ENCODE measurements around the gene ATP8A2.

Gene ATP8A2

DNA sequence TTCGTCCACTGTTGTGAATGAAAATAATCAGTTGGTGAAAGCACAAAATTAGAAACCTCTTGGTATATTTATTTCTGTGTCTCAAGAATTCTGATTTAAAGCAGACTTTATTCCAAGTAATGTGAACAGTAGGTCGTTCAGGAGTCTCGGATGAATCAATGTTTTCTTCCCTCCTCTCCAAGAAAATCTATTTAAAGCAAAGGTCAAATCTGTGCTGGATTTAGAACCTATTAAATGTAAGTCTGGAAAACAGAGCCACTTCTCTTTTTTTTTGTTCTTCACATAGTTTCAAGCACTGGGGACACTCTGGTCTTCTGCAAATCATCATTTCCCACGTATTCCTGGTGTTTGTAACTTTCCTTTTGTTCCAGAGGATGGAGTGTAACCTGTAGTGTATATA is 312.7 kb downstream of the ATP8A2 start:
- DNase-seq (ENCODE audit: low spot score), result no peak

DNA sequence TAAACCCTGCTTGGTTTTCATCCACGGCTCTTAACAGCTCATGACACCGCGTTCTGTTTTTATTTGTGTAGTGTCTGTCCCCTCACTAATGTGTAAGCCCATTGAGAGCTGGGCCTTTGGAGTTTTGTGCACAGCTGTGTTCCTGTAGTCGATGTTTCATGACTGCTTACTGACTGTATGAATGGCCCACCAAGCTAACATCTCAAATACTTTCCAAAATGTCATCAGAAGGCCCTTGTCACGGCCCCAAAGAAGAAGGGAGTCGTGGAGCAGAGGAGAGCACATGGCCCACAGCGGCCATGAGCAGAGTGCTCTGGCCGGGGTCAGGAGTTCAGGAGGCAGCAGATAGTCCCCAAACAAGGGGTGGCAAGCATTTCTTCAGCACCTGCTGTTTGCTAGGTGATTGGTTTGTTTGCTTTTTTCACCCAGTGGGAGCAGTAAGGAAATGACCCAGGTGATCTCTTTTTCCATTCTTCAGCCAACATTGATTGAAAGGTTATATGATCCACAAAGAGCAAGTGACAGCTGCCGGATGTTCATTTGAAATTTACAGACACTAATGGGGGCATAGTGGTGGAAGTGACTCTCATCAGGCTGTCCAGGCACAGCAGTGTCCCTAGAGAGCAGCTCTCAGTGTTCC is 315.2 kb downstream of the ATP8A2 start:
- no peak for DNase-seq (ENCODE audit: low spot score)

DNA sequence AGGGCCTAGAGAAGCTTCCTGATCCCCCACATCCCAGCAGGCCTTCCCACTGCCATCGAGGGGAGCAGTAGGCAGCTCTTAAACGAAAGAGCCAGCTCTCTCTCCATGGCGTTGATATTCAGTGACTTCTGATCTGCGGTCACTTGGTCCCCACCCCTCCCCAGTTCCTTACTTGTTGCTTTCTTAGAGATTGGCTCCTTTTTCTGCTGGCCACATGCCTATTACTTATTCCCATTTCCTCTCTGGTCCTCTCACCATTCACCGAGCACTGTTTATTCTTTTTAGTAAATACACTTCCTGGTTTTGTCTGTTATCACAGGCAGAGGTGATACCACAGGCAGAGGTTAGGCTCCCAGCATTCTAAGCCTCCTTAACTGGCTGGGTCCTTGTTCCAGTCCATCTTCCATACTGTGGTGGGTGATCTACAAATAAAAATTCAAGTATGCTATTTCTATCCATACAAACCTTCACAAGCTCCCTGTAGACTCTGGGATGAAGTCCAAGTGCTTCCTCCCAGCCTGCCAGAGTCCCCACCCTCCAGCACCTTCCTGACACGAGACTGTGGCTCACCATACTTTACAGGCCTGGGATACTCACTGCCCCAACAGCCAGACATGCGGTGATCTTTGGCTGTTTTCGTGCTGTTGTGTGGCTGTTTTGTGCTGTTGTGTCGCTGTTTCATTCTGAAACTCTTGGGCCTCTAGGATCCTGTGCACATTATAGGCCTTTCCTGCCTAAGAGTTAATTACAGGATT is 315.9 kb downstream of the ATP8A2 start:
- DNase-seq (ENCODE audit: low spot score), result no peak

DNA sequence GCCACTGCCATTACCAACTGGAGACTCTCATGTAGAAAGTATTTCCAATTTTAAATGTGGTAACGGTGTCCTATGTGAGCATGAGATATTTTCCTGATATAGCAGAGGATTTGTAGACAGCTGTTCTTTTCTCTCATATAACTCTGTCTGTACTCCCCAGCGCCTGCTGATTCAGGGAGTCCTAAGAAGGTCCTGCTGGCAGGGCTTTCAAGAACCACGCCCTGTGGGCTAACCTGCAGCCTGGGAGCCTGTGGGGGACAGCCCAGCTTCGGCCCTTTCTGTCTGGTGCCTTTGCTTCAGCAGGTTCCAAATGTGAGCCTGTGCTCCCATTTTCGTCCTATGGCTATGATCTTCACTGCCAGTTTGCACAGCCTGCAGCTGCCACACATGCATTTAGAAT is 316.8 kb downstream of the ATP8A2 start:
- no peak for DNase-seq (ENCODE audit: low spot score)

DNA sequence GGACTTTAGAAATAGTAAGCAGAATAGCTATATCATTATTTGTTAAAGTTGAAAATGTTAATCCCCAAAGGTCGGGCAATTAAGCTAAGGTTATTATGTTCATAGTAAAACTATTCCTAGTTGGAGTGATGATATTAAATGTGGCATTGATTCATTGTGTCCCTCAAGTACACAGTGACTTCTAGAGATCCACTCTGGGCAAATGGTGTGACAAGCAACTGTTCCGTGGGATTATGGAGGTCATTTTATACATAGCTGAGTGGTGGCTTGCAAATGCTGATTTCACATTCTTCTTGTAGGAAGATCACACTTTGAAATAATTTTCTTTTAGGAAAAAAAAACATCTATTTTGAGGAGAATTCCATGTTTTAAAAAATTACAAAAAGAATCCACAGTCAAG is 317.8 kb downstream of the ATP8A2 start:
- no peak for DNase-seq (ENCODE audit: low spot score)

DNA sequence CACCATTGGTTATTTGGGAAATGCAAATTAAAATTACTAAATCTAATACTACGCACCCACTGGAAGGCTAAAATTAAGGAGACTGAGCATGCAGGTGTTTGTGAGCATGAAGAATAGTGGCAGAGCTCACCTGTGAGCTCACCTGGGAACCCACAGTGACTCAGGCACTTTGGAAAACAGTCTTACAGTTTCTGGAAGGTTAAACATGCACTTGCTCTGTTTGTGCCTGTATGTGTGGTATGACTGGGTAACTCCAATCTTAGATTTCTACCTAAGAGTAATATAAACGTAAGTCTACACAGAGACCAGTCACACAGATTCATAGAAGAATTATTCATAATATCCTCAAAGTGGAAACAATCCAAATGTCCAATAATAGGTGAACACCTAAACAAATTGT is 318.8 kb downstream of the ATP8A2 start:
- DNase-seq (ENCODE audit: low spot score), result no peak

DNA sequence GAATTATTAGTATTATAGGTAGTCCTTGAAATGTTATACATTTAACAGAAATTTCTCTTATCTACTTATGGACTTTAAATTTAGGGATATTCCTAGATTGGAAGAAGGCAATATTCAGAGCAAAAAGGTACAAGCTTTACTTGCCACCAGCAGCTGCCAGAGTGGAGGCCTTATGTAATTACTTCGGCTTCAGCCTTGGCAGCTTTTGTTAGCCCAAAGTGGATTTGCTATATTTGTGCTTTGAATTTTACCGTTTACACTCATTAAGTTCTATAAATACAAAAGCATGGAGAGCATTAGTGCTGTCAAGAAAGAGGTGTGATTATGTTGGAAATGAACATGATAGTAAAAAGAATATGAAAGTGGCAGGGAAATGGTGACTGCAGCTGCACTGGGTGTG is 319.9 kb downstream of the ATP8A2 start:
- DNase-seq (ENCODE audit: low spot score), result no peak

DNA sequence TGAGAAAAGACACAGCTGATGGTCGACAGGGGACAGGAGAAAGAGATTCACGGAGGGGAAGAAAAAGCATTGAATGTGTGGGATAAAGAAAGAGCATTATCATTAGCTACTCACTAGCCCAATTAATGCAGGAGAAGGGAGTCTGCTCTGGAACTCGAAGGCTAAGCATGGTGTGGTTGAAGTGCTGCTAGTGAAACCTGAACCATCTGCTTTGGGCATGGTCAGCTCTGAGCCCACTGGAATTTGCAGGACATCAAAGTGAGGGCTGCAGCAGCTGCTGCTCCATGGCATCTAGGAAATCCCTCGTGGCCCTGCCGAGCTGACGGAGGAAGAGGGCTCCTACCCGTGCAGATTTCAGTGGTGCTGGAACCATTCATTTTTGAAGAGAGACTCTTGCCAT is 320.3 kb downstream of the ATP8A2 start:
- DNase-seq (ENCODE audit: low spot score), result no peak

DNA sequence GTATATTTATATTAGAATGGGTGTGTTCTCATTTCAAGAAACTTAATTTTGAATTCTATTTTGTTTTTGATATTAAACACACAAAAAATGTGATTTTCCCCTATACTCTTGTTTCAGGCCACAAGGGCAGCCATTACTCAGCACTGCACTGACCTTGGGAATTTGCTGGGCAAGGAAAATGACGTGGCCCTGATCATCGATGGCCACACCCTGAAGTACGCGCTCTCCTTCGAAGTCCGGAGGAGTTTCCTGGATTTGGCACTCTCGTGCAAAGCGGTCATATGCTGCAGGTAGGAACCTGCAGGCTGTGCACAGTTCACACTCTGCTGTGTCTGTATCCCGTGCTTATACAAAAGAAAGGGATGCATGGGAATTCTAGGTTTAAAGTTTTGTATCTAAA is 327.3 kb downstream of the ATP8A2 start:
- DNase-seq (ENCODE audit: low spot score), result no peak

DNA sequence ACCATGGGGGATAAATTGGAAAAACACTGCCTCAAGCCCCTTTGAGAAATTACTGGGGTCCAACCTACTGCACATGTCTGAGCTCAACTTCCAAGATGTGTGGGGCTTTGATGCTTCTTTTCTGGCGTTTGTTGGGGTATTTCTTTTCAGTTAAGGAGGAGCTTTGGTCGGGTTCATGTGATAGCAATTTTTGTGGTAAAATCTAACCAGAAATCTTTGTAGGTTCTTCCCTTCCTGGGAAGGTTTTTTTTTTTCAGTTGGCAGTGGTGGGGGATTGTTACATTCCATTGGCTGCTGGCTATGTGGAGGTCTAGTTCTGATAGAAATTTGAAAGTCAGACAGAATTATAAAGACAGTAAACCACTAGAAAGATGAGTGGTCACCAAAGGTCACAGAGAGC is 327.8 kb downstream of the ATP8A2 start:
- no peak for DNase-seq (ENCODE audit: low spot score)

DNA sequence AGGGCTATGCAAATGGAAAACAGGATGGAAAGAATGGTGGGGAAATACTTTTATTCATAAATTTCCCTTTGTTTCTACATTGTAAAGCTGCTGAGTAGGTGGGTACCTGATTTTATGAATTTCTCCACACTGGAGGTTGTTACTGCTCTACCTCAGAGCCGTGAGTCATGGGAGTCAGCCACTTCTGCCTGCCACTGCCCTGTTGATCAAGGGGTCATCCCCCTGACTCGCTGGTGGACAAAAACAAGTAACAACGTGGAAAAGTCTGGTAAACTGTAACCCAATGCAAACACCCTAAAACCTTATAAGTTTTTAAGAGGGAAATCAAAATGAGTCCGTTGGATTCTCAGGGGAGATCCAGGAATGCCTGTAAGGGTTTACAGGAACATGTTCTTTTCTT is 329.5 kb downstream of the ATP8A2 start:
- no peak for DNase-seq (ENCODE audit: low spot score)

DNA sequence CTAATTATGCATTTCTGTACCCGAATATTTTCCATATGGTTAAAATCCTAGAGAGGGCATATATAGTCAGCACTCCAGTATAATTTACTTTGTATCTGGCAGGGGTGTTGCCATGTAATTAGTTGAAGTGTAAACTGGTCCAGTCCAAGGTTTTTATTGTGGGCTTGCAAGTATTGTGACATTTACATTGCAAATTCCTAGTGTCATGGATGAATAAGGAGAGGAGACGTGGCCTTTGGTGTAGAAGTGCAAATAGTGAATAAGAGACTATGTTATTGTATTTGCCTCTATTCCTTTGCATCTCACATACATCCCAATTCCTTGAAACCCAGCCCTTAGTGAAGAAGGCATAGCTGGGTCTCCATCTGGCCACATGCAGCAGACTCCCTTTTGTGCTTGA is 330.6 kb downstream of the ATP8A2 start:
- DNase-seq (ENCODE audit: low spot score), result no peak

DNA sequence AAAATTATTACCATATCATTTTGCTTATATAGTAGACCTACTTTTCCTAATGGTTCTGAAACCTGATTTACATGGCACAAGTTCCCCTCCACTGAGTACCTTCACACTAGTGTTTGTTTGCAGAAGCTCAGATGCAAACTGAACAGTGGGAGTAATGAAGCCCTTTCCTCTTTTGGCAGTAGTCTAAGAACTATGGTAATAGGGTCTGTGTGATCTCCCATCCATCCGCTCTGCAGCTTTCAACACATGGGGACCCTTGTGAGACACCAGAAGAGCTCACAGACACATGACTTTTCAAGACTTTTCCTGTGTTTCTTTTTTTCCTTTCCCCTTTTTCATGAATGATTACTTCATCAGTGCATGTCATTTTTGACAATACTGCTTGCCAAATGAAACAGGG is 336.0 kb downstream of the ATP8A2 start:
- DNase-seq (ENCODE audit: low spot score), result no peak

DNA sequence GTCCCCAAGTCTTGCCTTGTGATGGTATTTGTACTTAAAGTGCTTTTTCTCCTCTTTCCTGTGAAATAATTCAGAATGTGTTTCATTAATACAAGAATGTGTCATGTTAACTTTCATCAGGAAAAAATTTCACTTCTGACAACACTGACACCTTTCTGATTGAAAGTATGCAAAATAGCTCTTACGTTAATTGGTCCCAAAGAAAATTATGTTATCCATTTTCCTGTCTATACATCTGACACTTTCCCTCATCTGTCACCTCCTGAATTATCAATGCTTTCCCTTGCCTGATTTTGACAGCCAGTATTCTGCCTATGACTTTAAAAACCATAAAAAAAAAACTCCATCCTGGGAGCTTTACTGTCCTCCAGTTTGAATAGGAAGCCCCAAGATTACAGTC is 336.5 kb downstream of the ATP8A2 start:
- DNase-seq (ENCODE audit: low spot score), result no peak

DNA sequence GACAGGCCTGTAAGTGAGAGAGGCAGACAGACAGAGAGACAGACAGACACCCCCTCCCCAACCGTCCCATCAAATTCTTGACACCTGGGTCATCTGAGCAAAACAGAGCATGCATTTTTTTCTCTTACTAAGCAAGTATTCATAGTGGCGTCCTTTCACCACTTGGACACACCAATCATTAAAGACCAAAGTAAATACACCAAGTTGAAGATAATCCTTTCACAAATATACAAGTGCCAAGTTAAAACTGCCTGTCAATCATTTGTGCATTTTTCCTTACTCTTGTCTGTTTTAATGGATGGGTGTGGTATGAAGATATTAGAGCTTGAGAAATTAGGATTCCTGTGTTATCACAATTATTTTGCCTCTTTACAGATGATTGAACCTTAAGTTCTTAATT is 337.3 kb downstream of the ATP8A2 start:
- DNase-seq (ENCODE audit: low spot score), result no peak

DNA sequence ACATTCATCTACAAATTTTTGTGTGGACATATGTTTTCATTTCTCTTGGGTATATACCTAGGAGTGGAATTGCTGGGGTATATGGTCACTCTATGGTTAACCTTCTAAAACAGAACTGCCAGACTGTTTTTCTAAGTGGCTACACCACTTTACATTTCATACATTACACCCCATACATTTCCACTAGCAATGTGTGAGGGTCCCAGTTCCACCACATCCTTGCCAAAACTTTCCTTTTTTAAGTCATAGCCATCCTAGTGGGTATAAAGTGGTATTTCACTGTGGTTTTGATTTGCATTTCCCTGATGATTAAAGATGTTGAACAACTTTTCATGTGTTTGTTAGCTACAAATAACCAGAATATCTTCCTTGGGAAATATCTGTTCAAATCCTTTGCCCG is 344.0 kb downstream of the ATP8A2 start:
- DNase-seq (ENCODE audit: low spot score), result no peak

DNA sequence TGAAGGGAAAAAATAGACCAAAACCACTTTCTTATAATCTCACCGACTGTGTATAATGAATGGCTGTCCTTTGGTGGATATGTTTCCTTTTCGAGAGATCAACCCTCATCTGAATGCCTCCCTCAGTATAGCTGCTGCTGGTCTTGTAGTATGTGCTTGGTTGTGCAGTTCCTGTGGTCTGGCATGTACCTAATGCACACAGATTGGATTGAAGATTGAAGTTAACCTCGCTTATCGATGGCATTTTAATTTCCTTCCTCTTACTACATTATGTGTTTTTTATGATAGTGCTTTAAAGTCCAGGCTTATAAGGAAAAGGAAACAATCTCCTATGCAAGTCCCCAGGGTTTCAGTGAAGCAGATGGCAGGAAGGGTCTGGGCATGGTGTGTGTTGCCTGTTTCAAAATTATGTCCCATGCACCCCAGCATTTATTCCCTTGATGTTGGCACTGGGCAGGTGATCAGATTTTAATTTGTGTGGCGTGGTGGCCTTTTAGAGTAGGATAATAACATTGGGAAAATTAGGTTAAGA is 346.0 kb downstream of the ATP8A2 start:
- no peak for DNase-seq (ENCODE audit: low spot score)

DNA sequence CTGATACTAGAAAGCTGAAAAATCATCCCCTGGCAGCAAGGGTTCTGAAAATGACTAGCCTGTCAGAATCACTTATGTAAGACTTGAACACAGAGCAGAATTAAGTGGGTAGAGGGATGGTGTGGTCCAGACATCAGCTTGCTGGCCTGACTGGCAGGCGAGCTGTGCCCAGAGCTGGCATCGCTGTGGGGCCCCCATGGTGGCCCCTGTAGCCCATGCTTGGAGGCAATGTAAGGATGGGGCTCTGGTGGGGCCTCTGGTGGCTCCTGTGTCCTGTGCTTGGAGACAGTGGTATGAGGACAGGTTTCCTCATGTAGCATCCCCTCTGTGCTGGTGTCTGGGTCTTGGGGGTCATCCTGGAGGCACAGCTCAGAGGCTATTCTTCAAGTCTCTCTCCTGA is 347.9 kb downstream of the ATP8A2 start:
- DNase-seq (ENCODE audit: low spot score), result no peak

DNA sequence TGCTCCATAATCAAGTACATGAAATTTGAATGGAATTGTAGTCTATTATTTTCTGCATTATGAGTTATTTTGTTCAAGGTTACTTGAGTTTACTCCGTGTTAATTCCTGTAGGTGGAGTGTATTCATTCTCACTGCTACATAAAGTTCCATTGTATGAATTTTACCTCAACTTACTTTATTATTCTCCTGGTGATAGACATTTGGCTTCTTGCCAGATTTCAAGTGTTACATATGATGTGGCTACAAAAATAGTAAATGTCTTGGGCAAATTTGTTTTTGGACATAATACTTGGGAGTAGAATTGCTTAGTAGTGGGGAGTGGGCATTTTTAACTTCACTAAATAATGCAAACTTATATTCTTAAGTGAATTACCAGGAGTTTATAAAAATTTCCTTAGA is 351.1 kb downstream of the ATP8A2 start:
- DNase-seq (ENCODE audit: low spot score), result no peak

DNA sequence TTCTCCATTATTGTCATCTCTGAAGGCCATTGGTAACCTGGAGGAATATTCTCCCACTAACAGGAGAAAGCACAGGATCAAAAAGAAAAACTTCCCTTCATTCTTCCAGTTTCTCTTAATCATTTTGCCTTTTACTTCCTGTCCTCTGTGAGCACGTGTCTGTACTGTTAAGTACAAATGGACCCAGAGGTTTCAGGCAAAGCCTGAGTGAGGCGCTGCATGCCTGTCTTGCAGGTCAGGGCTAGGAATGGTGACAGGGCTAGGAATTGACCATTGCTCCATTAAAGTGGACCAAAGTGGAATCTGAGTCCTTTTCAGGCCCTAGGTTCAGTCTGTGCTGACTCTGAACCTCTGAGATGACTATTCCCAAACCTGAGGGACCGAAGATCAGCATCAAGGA is 353.3 kb downstream of the ATP8A2 start:
- DNase-seq (ENCODE audit: low spot score), result no peak

DNA sequence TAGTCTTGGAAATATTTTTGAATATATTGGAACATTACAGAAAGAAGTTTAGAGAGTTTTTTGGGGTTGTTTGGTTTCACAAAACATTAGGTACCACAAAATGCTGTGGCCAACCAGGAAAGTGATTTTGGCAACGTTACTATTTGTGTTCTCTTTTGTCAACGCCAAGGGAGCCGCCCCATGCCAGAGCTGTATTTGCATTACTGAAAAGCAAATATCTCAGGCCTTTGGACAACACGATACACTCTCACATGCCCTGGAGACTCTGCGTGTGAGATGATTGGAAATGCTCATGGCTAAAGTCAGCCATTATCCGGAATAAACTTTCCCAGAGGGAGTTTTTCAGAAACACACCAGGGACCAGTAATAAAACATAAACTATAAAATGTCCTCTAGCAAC is 355.5 kb downstream of the ATP8A2 start:
- DNase-seq (ENCODE audit: low spot score), result no peak

DNA sequence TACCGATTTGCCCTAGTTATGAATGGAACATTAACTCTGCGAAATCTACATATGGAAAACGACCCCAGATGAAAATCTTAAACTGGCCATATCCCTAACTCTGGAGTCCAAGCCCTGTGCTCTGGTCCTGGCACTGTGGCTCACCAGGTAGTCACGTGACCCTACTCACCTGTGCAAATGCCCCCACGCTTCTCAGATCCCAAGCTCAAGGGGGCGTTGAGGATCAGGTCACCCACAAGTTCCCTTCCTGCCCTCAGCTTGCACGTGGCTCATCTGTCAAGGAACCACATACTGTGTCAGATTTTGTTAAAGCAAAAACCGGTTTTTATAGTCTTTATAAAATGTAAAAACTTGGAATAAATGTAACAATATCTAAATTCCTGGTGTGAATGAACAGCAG is 356.0 kb downstream of the ATP8A2 start:
- no peak for DNase-seq (ENCODE audit: low spot score)

DNA sequence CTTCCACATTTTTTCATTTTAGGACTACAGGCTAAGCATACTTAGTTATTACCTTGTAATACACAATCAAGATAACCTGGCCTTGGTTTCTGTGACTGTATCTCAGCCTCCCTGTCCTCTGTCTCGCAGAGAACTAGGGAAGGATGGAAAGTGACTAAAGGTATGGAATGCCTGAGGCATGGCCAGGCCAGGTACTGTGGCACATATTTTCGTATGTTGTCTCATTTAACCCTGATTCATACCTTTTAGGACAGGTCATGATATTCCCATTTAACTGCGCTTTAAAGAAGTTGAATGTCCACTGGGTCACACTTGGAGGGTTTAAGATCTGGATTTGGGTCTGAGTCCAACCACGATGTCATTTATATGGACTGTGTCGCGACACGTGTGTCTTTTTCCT is 357.4 kb downstream of the ATP8A2 start:
- DNase-seq (ENCODE audit: low spot score), result no peak

DNA sequence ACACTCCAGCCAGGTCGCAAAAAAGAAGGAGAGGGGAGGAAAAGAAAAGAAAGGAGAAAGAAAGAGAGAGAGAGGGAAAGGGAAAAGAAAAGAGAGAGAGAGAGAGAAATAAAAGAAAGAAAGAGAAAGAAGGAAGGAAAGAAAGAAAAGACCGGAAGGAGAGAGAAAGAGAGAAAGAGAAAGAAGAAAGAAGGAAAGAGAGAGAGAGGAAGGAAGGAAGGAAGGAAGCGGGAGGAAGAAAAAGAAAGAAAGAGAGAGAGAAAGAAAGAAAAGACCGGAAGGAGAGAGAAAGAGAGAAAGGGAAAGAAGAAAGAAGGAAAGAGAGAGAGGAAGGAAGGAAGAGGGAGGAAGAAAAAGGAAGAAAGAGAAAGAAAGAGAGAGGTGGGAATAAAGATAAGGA is 359.3 kb downstream of the ATP8A2 start:
- no peak for DNase-seq (ENCODE audit: low spot score)

Data from AG08396 (cell line).